Calu3 (cell line): Measurements from ENCODE around the gene KREMEN2. TPM values are rescaled to one million over a fixed set of nuclear protein-coding genes. Genes with fewer than 3 reads are reported as not detected.
"Not testable (repeated sequence)": the region's sequence is repeated elsewhere in the genome, so short reads cannot be mapped to it uniquely, and the experiment has no call there.

Source experiments
- BruUV-seq: library from RNA; stranded (reverse); fragments of 400-500 nt; replicated peaks from 2 replicates; lab custom pipeline; 2021; lab: Mats Ljungman, UMichigan
- CTCF ChIA-PET: fragments of 300-600 bp; sonication (Branson Sonifier 250); formaldehyde crosslinking; loops from one replicate; lab custom pipeline; 2022; ENCODE audit warnings: antibody characterized with exemption; lab: Charles Lee
- DNase-seq: peaks from one replicate; pipeline ENCODE4 v3.0.0; 2022
- H3K27ac Mint-ChIP-seq: one replicate; pipeline ENCODE4 v1.8.0; 2022; ENCODE audit warnings: mixed read lengths; ENCODE audit not compliant: unreplicated experiment
- H3K27me3 Mint-ChIP-seq: one replicate; pipeline ENCODE4 v1.8.0; 2022; ENCODE audit warnings: mixed read lengths; ENCODE audit not compliant: unreplicated experiment
- H3K36me3 Mint-ChIP-seq: one replicate; pipeline ENCODE4 v1.8.0; 2022; ENCODE audit warnings: mild to moderate bottlenecking, moderate library complexity, mixed read lengths; ENCODE audit not compliant: insufficient read depth, unreplicated experiment
- H3K4me1 Mint-ChIP-seq: one replicate; pipeline ENCODE4 v1.8.0; 2022; ENCODE audit warnings: mild to moderate bottlenecking, low read depth, mixed read lengths; ENCODE audit not compliant: unreplicated experiment
- H3K4me3 Mint-ChIP-seq: one replicate; pipeline ENCODE4 v1.8.0; 2022; ENCODE audit warnings: mild to moderate bottlenecking, low read depth, moderate library complexity, mixed read lengths; ENCODE audit not compliant: unreplicated experiment
- H3K9me3 Mint-ChIP-seq: one replicate; pipeline ENCODE4 v1.8.0; 2022; ENCODE audit warnings: low read depth, mixed read lengths; ENCODE audit not compliant: unreplicated experiment
- intact Hi-C: fragments of 100-400 bp; cut with micrococcal nuclease; formaldehyde crosslinking; loops from one replicate; pipeline ENCODE4 v1.10.0; 2022; ENCODE audit not compliant: unreplicated experiment
- total RNA-seq: library from RNA; stranded (reverse); gene quantifications from 2 replicates; pipeline ENCODE4 v1.2.3, GENCODE V29; 2022
- TF ChIP-seq, protein P1 (sequence below): fragments of 200-600 bp; IDR thresholded peaks from one replicate; pipeline ENCODE4 v1.8.0; 2022; ENCODE audit warnings: antibody characterized with exemption; ENCODE audit not compliant: unreplicated experiment

The KREMEN2 gene
- total RNA-seq, 1 experiment from 2014 or later: not detected

DNA sequence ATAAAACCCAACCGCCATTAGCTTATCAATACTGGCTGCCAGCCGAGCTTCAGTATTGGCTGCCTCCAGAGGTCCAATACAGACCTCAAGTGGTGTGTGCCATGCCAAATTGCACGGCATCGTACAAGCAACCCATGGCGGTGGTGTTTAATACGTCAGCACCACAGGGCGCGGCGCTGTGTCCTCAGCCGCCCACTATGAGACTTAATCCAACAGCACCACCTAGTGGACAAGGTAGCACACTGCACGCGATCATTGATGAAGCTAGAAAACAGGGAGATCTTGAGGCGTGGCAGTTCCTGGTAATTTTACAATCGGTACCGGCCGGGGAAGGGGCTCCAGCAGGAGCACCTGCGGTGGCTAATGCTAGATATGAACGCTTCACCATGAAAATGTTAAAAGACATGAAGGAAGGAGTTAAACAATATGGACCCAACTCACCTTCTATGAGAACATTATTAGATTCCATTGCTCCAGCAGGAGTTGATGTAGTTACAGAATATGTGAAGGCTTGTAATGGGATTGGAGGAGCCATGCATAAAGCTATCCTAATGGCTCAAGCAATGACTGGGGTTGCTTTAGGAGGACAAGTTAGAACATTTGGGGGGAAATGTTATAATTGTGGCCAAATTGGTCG, 36.9 kb upstream of the KREMEN2 start:
- peak; percentile 91 for DNase-seq
- no TSS peak for BruUV-seq
- Mint-ChIP-seq H3K36me3 (peaks cover 9% of the 10 kb centered on the region), H3K9me3 (no peaks in the 10 kb centered on the region), H3K27ac (peak overlapping the region; percentile 47), H3K4me1 (peaks cover 15% of the 10 kb centered on the region), H3K4me3 (peak overlapping the region; percentile 14), H3K27me3 (no peaks in the 10 kb centered on the region)
- CTCF ChIA-PET: interaction anchor here (0.6 to 1.8 kb wide), 14 partner anchors 12 to 482 kb away, joined by 3 to 8 read pairs (median 5); partner anchors contain the start of genes FLYWCH1, FLYWCH2 and ZNF213
- TF ChIP-seq, protein P1, sequence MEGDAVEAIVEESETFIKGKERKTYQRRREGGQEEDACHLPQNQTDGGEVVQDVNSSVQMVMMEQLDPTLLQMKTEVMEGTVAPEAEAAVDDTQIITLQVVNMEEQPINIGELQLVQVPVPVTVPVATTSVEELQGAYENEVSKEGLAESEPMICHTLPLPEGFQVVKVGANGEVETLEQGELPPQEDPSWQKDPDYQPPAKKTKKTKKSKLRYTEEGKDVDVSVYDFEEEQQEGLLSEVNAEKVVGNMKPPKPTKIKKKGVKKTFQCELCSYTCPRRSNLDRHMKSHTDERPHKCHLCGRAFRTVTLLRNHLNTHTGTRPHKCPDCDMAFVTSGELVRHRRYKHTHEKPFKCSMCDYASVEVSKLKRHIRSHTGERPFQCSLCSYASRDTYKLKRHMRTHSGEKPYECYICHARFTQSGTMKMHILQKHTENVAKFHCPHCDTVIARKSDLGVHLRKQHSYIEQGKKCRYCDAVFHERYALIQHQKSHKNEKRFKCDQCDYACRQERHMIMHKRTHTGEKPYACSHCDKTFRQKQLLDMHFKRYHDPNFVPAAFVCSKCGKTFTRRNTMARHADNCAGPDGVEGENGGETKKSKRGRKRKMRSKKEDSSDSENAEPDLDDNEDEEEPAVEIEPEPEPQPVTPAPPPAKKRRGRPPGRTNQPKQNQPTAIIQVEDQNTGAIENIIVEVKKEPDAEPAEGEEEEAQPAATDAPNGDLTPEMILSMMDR: peak; percentile 92
- intact Hi-C loops: no loop called here

DNA sequence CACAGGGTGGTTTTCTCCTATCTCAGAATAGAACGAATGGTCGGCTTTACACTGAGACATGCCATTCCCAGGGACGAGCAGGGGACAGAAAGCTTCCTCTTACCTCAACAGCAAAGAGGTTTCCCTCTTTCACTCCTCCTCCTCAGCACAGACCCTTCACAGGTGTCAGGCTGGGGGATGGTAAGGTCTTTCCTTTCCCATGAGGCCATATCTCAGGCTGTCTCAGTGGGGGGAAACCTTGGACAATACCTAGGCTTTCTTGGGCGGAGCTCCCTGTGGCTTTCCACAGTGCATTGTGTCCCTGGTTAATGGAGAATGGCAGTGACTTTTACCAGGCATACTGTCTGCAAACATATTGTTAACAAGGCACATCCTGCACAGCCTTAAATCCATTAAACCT, 35.9 kb upstream of the KREMEN2 start:
- H3K4me3 Mint-ChIP-seq, intact Hi-C loops, H3K27me3 Mint-ChIP-seq, DNase-seq, H3K9me3 Mint-ChIP-seq, H3K27ac Mint-ChIP-seq, BruUV-seq: not testable (repeated sequence)
- H3K36me3 Mint-ChIP-seq: peaks cover 13% of the 10 kb centered on the region
- CTCF ChIA-PET: interaction anchor here (1.8 kb wide), 1 partner anchor 22 kb away, joined by 8 read pairs; no protein-coding TSS in a partner anchor
- peaks cover 15% of the 10 kb centered on the region for H3K4me1 Mint-ChIP-seq

DNA sequence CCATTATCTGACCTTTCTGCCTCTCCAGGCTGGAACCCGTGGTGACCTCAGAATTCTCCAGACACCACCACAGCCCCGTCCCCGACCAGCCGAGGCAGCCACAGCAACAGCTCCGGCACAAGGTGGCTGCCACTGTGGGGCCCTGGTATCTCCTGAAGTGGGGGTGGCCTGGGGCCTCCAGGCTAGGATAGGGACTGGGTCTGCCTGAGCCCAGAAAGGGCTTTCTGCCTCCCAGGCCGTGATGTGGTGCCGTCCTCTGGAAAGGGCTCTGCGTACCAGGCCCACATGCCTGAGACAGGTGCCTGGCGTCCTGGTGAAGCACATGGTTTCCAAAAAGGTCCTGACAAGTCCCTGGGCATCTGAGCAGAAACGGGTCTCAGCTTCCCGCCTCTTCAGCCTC, 35.3 kb upstream of the KREMEN2 start:
- DNase-seq: no peak
- Mint-ChIP-seq H3K4me1 (peaks cover 15% of the 10 kb centered on the region), H3K27me3 (no peaks in the 10 kb centered on the region), H3K36me3 (peaks cover 13% of the 10 kb centered on the region), H3K27ac (no peak overlapping the region), H3K9me3 (no peaks in the 10 kb centered on the region), H3K4me3 (no peak overlapping the region)
- CTCF ChIA-PET: no interaction called here
- intact Hi-C loops: no loop called here
- TF ChIP-seq, protein P1: no peak
- BruUV-seq: no TSS peak

DNA sequence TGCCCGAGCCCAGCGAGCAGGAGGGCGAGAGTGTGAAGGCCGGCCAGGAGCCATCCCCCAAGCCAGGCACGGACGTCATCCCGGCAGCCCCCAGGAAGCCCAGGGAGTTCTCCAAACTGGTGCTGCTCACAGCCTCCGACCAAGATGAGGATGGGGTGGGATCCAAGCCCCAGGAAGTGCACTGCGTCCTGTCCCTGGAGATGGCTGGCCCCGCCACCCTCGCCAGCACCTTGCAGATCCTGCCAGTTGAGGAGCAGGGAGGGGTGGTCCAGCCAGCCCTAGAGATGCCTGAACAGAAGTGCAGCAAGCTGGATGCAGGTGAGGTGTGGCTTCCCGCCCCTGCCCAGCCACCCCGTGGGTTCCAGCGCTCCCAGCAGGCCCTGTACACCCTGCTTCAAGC, 34.4 kb upstream of the KREMEN2 start:
- H3K4me1 Mint-ChIP-seq: peaks cover 15% of the 10 kb centered on the region
- TF ChIP-seq, protein P1: no peak
- H3K27me3 Mint-ChIP-seq: no peaks in the 10 kb centered on the region
- DNase-seq: no peak
- BruUV-seq: no TSS peak
- H3K36me3 Mint-ChIP-seq: peaks cover 17% of the 10 kb centered on the region
- CTCF ChIA-PET: interaction anchor here (1.2 kb wide), 1 partner anchor 12 kb away, joined by 4 read pairs; no protein-coding TSS in a partner anchor
- intact Hi-C loops: no loop called here
- no peak overlapping the region for H3K27ac Mint-ChIP-seq
- no peak overlapping the region for H3K4me3 Mint-ChIP-seq
- H3K9me3 Mint-ChIP-seq: no peaks in the 10 kb centered on the region

DNA sequence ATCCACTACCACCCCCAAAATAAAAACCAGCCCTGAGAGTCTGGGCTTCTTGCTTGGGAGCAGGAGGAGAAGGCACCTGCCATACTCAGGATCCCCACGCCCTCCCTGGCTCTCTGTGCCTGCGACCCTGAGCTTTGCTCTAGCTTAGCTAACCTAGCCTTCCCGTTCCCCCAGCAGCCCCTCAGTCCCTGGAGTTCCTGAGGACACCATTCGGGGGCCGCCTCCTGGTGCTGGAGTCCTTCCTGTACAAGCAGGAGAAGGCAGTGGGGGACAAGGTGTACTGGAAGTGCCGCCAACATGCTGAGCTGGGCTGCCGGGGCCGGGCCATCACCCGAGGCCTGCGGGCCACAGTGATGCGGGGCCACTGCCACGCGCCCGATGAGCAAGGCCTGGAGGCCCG, 33.8 kb upstream of the KREMEN2 start:
- CTCF ChIA-PET: interaction anchor here (1.2 kb wide), 1 partner anchor 12 kb away, joined by 4 read pairs; no protein-coding TSS in a partner anchor
- H3K4me3 Mint-ChIP-seq: no peak overlapping the region
- H3K36me3 Mint-ChIP-seq: peaks cover 23% of the 10 kb centered on the region
- no peak overlapping the region for H3K27ac Mint-ChIP-seq
- TF ChIP-seq, protein P1: no peak
- no peaks in the 10 kb centered on the region for H3K9me3 Mint-ChIP-seq
- H3K4me1 Mint-ChIP-seq: peaks cover 15% of the 10 kb centered on the region
- no TSS peak for BruUV-seq
- DNase-seq: no peak
- no peaks in the 10 kb centered on the region for H3K27me3 Mint-ChIP-seq
- intact Hi-C loops: no loop called here

DNA sequence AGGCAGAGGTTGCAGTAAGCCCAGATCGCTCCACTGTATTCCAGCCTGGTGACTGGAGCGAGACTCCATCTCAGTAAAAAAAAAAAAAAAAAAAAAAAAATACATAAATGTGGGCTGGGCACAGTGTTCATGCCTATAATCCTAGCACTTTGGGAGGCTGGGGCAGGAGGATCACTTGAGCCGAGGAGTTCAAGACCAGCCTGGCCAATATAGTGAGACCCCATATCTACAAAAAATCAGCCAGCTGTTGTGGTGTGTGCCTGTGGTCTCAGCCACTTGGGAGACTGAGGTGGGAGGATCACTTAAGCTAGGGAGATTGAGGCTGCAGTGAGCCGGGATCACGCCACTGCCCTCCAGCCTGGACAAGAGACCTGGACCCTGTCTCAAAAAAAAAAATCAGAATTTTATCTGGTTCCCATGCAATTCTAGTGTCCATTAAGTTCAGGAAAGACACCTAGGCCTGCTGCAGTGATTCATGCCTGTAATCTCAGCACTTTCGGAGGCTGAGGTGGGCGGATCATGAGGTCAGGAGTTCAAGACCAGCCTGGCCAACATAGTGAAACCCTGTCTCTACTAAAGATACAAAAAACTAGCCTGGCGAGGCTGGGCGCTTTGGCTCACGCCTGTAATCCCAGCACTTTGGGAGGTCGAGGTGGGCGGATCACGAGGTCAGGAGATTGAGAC, 32.7 kb upstream of the KREMEN2 start:
- H3K36me3 Mint-ChIP-seq: peaks cover 34% of the 10 kb centered on the region
- H3K4me1 Mint-ChIP-seq: peaks cover 14% of the 10 kb centered on the region
- BruUV-seq, H3K27me3 Mint-ChIP-seq, H3K9me3 Mint-ChIP-seq, intact Hi-C loops, DNase-seq, H3K27ac Mint-ChIP-seq, H3K4me3 Mint-ChIP-seq: not testable (repeated sequence)
- CTCF ChIA-PET: interaction anchor here (0.6 to 1.5 kb wide), 2 partner anchors 13 to 16 kb away, joined by 3 to 6 read pairs; no protein-coding TSS in a partner anchor
